H1 (cell line): Measurements from ENCODE around the gene CTXN3. TPM values are rescaled to one million over a fixed set of nuclear protein-coding genes. Genes with fewer than 3 reads are reported as not detected.
"Not testable (repeated sequence)": the region's sequence is repeated elsewhere in the genome, so short reads cannot be mapped to it uniquely, and the experiment has no call there.

Source experiments
- CTCF ChIA-PET: fragments of 300-600 bp; sonication (Branson Sonifier 250); formaldehyde crosslinking; loops from one replicate; lab custom pipeline; 2021; ENCODE audit not compliant: partially characterized antibody; lab: Charles Lee
- POLR2A ChIA-PET: fragments of 300-600 bp; sonication (Branson Sonifier 250); formaldehyde crosslinking; loops from one replicate; lab custom pipeline; 2021; ENCODE audit warnings: inconsistent platforms; ENCODE audit not compliant: partially characterized antibody; lab: Charles Lee
- DNase-seq, 2 experiments: peaks; one replicate each; pipeline versions ENCODE4 v3.0.0 to v3.0.0-alpha.2; 2010 to 2022; ENCODE audit warnings: low spot score in 2 of 2, low read depth in 1 of 2, mixed read lengths in 1 of 2
- FAIRE-seq: peaks from 2 replicates; lab custom pipeline; 2011; peaks lifted over from hg19 to GRCh38; lab: Jason Lieb, UNC
- H2AFZ ChIP-seq: 2 replicates; pipeline ENCODE4 v1.8.1; 2012; ENCODE audit warnings: low read length, inconsistent platforms
- H2AK5ac ChIP-seq: 2 replicates; pipeline ENCODE4 v1.6.1; 2013; ENCODE audit warnings: low read depth, low read length
- H2BK120ac ChIP-seq: replicated peaks from 2 replicates; pipeline ENCODE3; 2013; ENCODE audit warnings: low read depth, low read length, inconsistent platforms
- H2BK12ac ChIP-seq: 2 replicates; pipeline ENCODE4 v1.6.1; 2013; ENCODE audit warnings: low read depth, low read length
- H2BK15ac ChIP-seq: 2 replicates; pipeline ENCODE4 v1.6.1; 2013; ENCODE audit warnings: low read length
- H2BK20ac ChIP-seq: 2 replicates; pipeline ENCODE4 v1.6.1; 2013; ENCODE audit warnings: low read length
- H2BK5ac ChIP-seq: 2 replicates; pipeline ENCODE4 v1.6.1; 2013; ENCODE audit warnings: low read depth, low read length
- H3K14ac ChIP-seq: 2 replicates; pipeline ENCODE4 v1.6.1; 2013; ENCODE audit warnings: inconsistent platforms; ENCODE audit not compliant: insufficient read length
- H3K18ac ChIP-seq: 2 replicates; pipeline ENCODE4 v1.6.1; 2013; ENCODE audit warnings: low read length; ENCODE audit errors: extremely low read depth
- H3K23ac ChIP-seq: 2 replicates; pipeline ENCODE4 v1.6.1; 2013; ENCODE audit warnings: inconsistent platforms; ENCODE audit not compliant: insufficient read length
- H3K23me2 ChIP-seq: 2 replicates; pipeline ENCODE4 v1.6.1; 2013; ENCODE audit warnings: low read depth, low read length
- H3K27ac ChIP-seq: 2 replicates; pipeline ENCODE4 v1.6.1; 2011; ENCODE audit warnings: low read depth, low read length, inconsistent platforms
- H3K27me3 ChIP-seq, 4 experiments: replicated peaks in 1 of 4; 1 replicate in 1 of 4; 2 replicates in 3 of 4; pipeline versions ENCODE4 v1.6.1 to v1.8.1; 2011 to 2013; ENCODE audit warnings: low read length in 3 of 4, mild to moderate bottlenecking in 3 of 4, inconsistent platforms in 2 of 4, mixed read lengths in 2 of 4, moderate library complexity in 1 of 4; ENCODE audit not compliant: control insufficient read depth in 3 of 4, insufficient read depth in 3 of 4; ENCODE audit errors: extremely low read depth in 1 of 4
- H3K36me3 ChIP-seq, 4 experiments: 2 replicates each; pipeline versions ENCODE4 v1.6.1 to v1.8.1; 2011 to 2013; ENCODE audit warnings: mild to moderate bottlenecking in 4 of 4, low read length in 3 of 4, moderate library complexity in 2 of 4, control low read depth in 1 of 4, inconsistent platforms in 1 of 4; ENCODE audit not compliant: insufficient read depth in 4 of 4, control insufficient read depth in 2 of 4
- H3K4ac ChIP-seq: replicated peaks from 2 replicates; pipeline ENCODE3; 2013; ENCODE audit warnings: low read length, low read depth, mixed read lengths, inconsistent platforms; ENCODE audit not compliant: insufficient read length
- H3K4me1 ChIP-seq, 4 experiments: replicated peaks in 1 of 4; 1 replicate in 1 of 4; 2 replicates in 3 of 4; pipeline versions ENCODE4 v1.6.1 to v1.8.1; 2011 to 2013; ENCODE audit warnings: low read length in 3 of 4, inconsistent platforms in 2 of 4, mixed read lengths in 1 of 4; ENCODE audit not compliant: insufficient read depth in 4 of 4, control insufficient read depth in 3 of 4
- H3K4me2 ChIP-seq, 2 experiments: 2 replicates each; pipeline versions ENCODE4 v1.6.1 to v1.8.1; 2011 to 2013; ENCODE audit warnings: low read depth in 2 of 2, low read length in 2 of 2, control low read depth in 1 of 2, inconsistent platforms in 1 of 2, mild to moderate bottlenecking in 1 of 2; ENCODE audit not compliant: insufficient read depth in 1 of 2
- H3K4me3 ChIP-seq, 4 experiments: fragments of 200-600, 300-600 bp in 1 of 4; sonication (generic), shearing (Covaris generic), sonication (Bioruptor Twin) in 1 of 4; 2 replicates each; pipeline versions ENCODE4 v1.5.1 to v1.8.1; 2011 to 2016; ENCODE audit warnings: low read length in 4 of 4, low read depth in 3 of 4, control low read depth in 2 of 4, inconsistent platforms in 2 of 4, mild to moderate bottlenecking in 2 of 4, mixed read lengths in 1 of 4, moderate library complexity in 1 of 4; ENCODE audit not compliant: insufficient read depth in 2 of 4; ENCODE audit errors: extremely low read depth in 1 of 4
- H3K56ac ChIP-seq: replicated peaks from 2 replicates; pipeline ENCODE3; 2013; ENCODE audit warnings: low read depth, mild to moderate bottlenecking, mixed read lengths, low read length, inconsistent platforms; ENCODE audit not compliant: insufficient read length
- H3K79me1 ChIP-seq: 2 replicates; pipeline ENCODE4 v1.6.1; 2013; ENCODE audit warnings: low read depth, low read length, control low read depth
- H3K79me2 ChIP-seq, 2 experiments: 2 replicates each; pipeline versions ENCODE4 v1.6.1 to v1.8.1; 2012 to 2013; ENCODE audit warnings: low read length in 2 of 2, mild to moderate bottlenecking in 2 of 2, inconsistent platforms in 1 of 2; ENCODE audit not compliant: insufficient read depth in 2 of 2, control insufficient read depth in 1 of 2
- H3K9ac ChIP-seq, 4 experiments: replicated peaks in 1 of 4; 1 replicate in 1 of 4; 2 replicates in 3 of 4; pipeline versions ENCODE4 v1.6.1 to v1.8.1; 2011 to 2013; ENCODE audit warnings: low read depth in 3 of 4, low read length in 3 of 4, control low read depth in 2 of 4, mild to moderate bottlenecking in 2 of 4, moderate library complexity in 2 of 4, inconsistent platforms in 1 of 4; ENCODE audit errors: extremely low read depth in 1 of 4
- H3K9me3 ChIP-seq, 2 experiments: 2 replicates each; pipeline versions ENCODE4 v1.6.1 to v1.8.1; 2012 to 2013; ENCODE audit warnings: mild to moderate bottlenecking in 2 of 2, moderate library complexity in 2 of 2, control low read depth in 1 of 2, inconsistent platforms in 1 of 2, low read depth in 1 of 2, low read length in 1 of 2, mixed read lengths in 1 of 2; ENCODE audit not compliant: insufficient read depth in 2 of 2
- H4K20me1 ChIP-seq, 2 experiments: replicated peaks in 1 of 2; 2 replicates each; pipeline versions ENCODE3 to v1.8.1; 2011 to 2013; ENCODE audit warnings: inconsistent platforms in 2 of 2, low read length in 2 of 2, mild to moderate bottlenecking in 1 of 2; ENCODE audit not compliant: insufficient read depth in 2 of 2, control insufficient read depth in 1 of 2
- H4K5ac ChIP-seq: 2 replicates; pipeline ENCODE4 v1.6.1; 2013; ENCODE audit warnings: low read length, low read depth, mixed read lengths, inconsistent platforms; ENCODE audit not compliant: insufficient read length
- H4K8ac ChIP-seq: 2 replicates; pipeline ENCODE4 v1.8.0; 2013; ENCODE audit warnings: mild to moderate bottlenecking, moderate library complexity, low read length, inconsistent platforms; ENCODE audit not compliant: insufficient read depth; ENCODE audit errors: extremely low read depth
- H4K91ac ChIP-seq: replicated peaks from 2 replicates; pipeline ENCODE3; 2013; ENCODE audit warnings: low read length, mixed read lengths, inconsistent platforms; ENCODE audit not compliant: insufficient read length
- CHD2 ChIP-seq: IDR thresholded peaks from 2 replicates; pipeline ENCODE4 v1.6.1; 2012; ENCODE audit warnings: low read length, improper control_type of control experiment
- CREB1 ChIP-seq: IDR thresholded peaks from 2 replicates; pipeline ENCODE4 v1.6.1; 2012; ENCODE audit warnings: inconsistent platforms
- polyA plus RNA-seq, 7 experiments: library from polyadenylated mRNA; depleted of rRNA in 3 of 7; stranded (reverse) in 5 of 7; unstranded in 2 of 7; fragments of >200 nt in 5 of 7; fragments of 200-250 nt in 2 of 7; gene quantifications; 1 replicate in 5 of 7; 2 replicates in 1 of 7; 4 replicates in 1 of 7; pipeline versions ENCODE4 v1.2.1 to v1.2.3, GENCODE V29; 2011 to 2013; ENCODE audit warnings: missing spikeins in 2 of 7, mixed read lengths in 2 of 7
- total RNA-seq: library from RNA; stranded (reverse); fragmentation: NEBNext Ultra II Directional; extraction: Animal tissue kit (Norgen Biotek cat#: 25700); gene quantifications from 2 replicates; pipeline ENCODE4 v1.2.1, GENCODE V29; 2021
- TF ChIP-seq, protein P1 (sequence below): IDR thresholded peaks from 2 replicates; pipeline ENCODE4 v1.6.1; 2012; ENCODE audit warnings: inconsistent platforms

Gene CTXN3
- total and polyA plus RNA-seq, 2 of the 8 experiments (the other 6 are each of a cell fraction or from before 2014, with no cell fraction given) = 0.05 TPM; not detected in 1

DNA sequence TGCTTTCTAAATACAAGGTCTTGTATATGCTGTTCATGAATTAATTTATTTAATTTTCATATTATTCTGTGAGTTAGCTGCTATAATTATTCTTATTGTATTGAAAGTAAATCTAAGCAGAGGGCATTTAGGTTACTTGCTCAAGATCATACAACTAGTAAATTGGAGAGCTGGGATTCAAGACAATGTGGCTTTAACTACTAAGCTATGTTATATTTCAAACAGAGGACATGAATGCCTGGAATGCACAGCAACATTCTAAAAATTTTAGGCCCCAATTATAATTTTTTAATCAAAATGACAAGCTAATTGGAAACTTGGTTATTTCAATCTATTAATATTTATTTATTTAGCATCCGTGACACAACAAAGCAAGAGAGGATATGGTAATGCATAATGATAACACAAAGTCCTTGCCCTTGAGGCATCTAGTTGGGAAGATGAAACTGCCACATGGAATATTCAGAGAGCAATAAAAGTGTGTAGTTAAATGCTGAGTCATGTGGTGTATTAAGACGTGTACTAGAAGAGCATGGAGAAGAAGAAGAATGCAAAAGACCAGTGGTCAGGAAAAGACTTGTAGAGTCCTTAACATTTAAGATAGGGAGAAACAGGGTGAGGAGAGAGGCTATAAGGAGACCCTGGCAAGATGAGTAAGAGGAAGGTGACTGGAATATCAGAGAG, 24.4 kb downstream of the CTXN3 start (continued):
- TF ChIP-seq CREB1 = no peak
- TF ChIP-seq CHD2 = no peak
- TF ChIP-seq, protein P1, sequence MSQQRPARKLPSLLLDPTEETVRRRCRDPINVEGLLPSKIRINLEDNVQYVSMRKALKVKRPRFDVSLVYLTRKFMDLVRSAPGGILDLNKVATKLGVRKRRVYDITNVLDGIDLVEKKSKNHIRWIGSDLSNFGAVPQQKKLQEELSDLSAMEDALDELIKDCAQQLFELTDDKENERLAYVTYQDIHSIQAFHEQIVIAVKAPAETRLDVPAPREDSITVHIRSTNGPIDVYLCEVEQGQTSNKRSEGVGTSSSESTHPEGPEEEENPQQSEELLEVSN = no peak

- H4K91ac ChIP-seq, H3K36me3 ChIP-seq, H2BK15ac ChIP-seq, H2BK12ac ChIP-seq, DNase-seq, H4K5ac ChIP-seq, H4K8ac ChIP-seq, CTCF ChIA-PET, POLR2A ChIA-PET, H3K23me2 ChIP-seq, H3K79me1 ChIP-seq, H2BK120ac ChIP-seq, H3K9ac ChIP-seq, H3K56ac ChIP-seq, H2BK20ac ChIP-seq, H3K14ac ChIP-seq, H2AFZ ChIP-seq, FAIRE-seq, H3K27ac ChIP-seq, H4K20me1 ChIP-seq, H3K9me3 ChIP-seq, H3K4me2 ChIP-seq, H3K18ac ChIP-seq, H3K79me2 ChIP-seq, H3K4me3 ChIP-seq, H3K4me1 ChIP-seq, H3K4ac ChIP-seq, H2AK5ac ChIP-seq, H3K27me3 ChIP-seq, H3K23ac ChIP-seq, H2BK5ac ChIP-seq: not testable (repeated sequence)
These were observed 28.1 kb downstream of the CTXN3 start for GRCh38 chr5:127676951-127677350.
